ENCODE results near the gene PDE4B.

Gene PDE4B

GRCh38 chr1:65764052-65764451, 28.6 kb upstream of the PDE4B start:
- no peak overlapping the region for H2AFZ ChIP-seq (ENCODE audit: low read depth, low read length)
- no peaks in the 10 kb centered on the region for H4K20me1 ChIP-seq (ENCODE audit: insufficient read depth, low read length)
- H3K4me3 ChIP-seq (ENCODE audit: low read length): no peak overlapping the region
- H3K79me2 ChIP-seq (ENCODE audit: low read length): no peaks in the 10 kb centered on the region
- TF ChIP-seq EZH2phosphoT487 (IDR thresholded peaks at IDR 0.05; ENCODE audit: low read depth) (no peak), CTCF (IDR thresholded peaks at IDR 0.05; ENCODE audit: low read depth, low read length) (no peak)
- peaks cover 11% of the 10 kb centered on the region; the same call in 1 of the 2 replicates for H3K9me3 ChIP-seq (ENCODE audit: insufficient read depth, low read length)
- no peak overlapping the region for H3K27ac ChIP-seq (ENCODE audit: low read length)
- peaks cover 10% of the 10 kb centered on the region; the same call in 1 of the 2 replicates for H3K4me1 ChIP-seq (ENCODE audit: low read length)
- H3K27me3 ChIP-seq (ENCODE audit: low read depth, low read length): no peaks in the 10 kb centered on the region
- H3K4me2 ChIP-seq (ENCODE audit: low read length): no peak overlapping the region
- no peak overlapping the region for H3K9ac ChIP-seq (ENCODE audit: low read length)
- peaks cover 11% of the 10 kb centered on the region for H3K36me3 ChIP-seq (replicated peaks; ENCODE audit: low read depth, low read length)

- Histone ChIP-seq H3K9ac (ENCODE audit: low read length) (no peak overlapping the region), H2AFZ (ENCODE audit: low read depth, low read length) (no peak overlapping the region), H3K4me3 (ENCODE audit: low read length) (no peak overlapping the region), H3K36me3 (replicated peaks; ENCODE audit: low read depth, low read length) (peaks cover 11% of the 10 kb centered on the region), H3K9me3 (ENCODE audit: insufficient read depth, low read length) (peaks cover 11% of the 10 kb centered on the region; the same call in 1 of the 2 replicates), H3K27me3 (ENCODE audit: low read depth, low read length) (no peaks in the 10 kb centered on the region), H3K4me1 (ENCODE audit: low read length) (peaks cover 10% of the 10 kb centered on the region; the same call in 1 of the 2 replicates), H3K79me2 (ENCODE audit: low read length) (no peaks in the 10 kb centered on the region), H4K20me1 (ENCODE audit: insufficient read depth, low read length) (no peaks in the 10 kb centered on the region), H3K4me2 (ENCODE audit: low read length) (no peak overlapping the region), H3K27ac (ENCODE audit: low read length) (peak overlapping the region; percentile 26; the same call in 1 of the 2 replicates)
- TF ChIP-seq EZH2phosphoT487 (IDR thresholded peaks at IDR 0.05; ENCODE audit: low read depth) (no peak), CTCF (IDR thresholded peaks at IDR 0.05; ENCODE audit: low read depth, low read length) (no peak)
Observed at GRCh38 chr1:65765631-65766030, 27.1 kb upstream of the PDE4B start.

- Histone ChIP-seq H3K4me3 (ENCODE audit: low read length) (no peak overlapping the region), H3K36me3 (replicated peaks; ENCODE audit: low read depth, low read length) (peaks cover 11% of the 10 kb centered on the region)
Observed at GRCh38 chr1:65769636-65770035, 23.1 kb upstream of the PDE4B start.

GRCh38 chr1:65772607-65773006, 20.1 kb upstream of the PDE4B start:
- Histone ChIP-seq H3K27me3 (ENCODE audit: low read depth, low read length) (no peaks in the 10 kb centered on the region), H3K79me2 (ENCODE audit: low read length) (no peaks in the 10 kb centered on the region), H3K36me3 (replicated peaks; ENCODE audit: low read depth, low read length) (no peaks in the 10 kb centered on the region), H3K9me3 (ENCODE audit: insufficient read depth, low read length) (no peaks in the 10 kb centered on the region), H3K4me3 (ENCODE audit: low read length) (no peak overlapping the region), H4K20me1 (ENCODE audit: insufficient read depth, low read length) (no peaks in the 10 kb centered on the region), H2AFZ (ENCODE audit: low read depth, low read length) (no peak overlapping the region), H3K4me1 (ENCODE audit: low read length) (no peaks in the 10 kb centered on the region), H3K27ac (ENCODE audit: low read length) (no peak overlapping the region), H3K4me2 (ENCODE audit: low read length) (no peak overlapping the region), H3K9ac (ENCODE audit: low read length) (no peak overlapping the region)
- TF ChIP-seq CTCF (IDR thresholded peaks at IDR 0.05; ENCODE audit: low read depth, low read length): no peak
- TF ChIP-seq EZH2phosphoT487 (IDR thresholded peaks at IDR 0.05; ENCODE audit: low read depth): no peak

More at GRCh38 chr1:65769636-65770035, 23.1 kb upstream of the PDE4B start:
- Histone ChIP-seq H3K9me3 (ENCODE audit: insufficient read depth, low read length) (peaks cover 11% of the 10 kb centered on the region; the same call in 1 of the 2 replicates), H4K20me1 (ENCODE audit: insufficient read depth, low read length) (no peaks in the 10 kb centered on the region), H3K27ac (ENCODE audit: low read length) (no peak overlapping the region), H3K27me3 (ENCODE audit: low read depth, low read length) (no peaks in the 10 kb centered on the region), H3K4me1 (ENCODE audit: low read length) (peaks cover 3% of the 10 kb centered on the region; the same call in 1 of the 2 replicates), H2AFZ (ENCODE audit: low read depth, low read length) (no peak overlapping the region), H3K9ac (ENCODE audit: low read length) (no peak overlapping the region), H3K4me2 (ENCODE audit: low read length) (no peak overlapping the region), H3K79me2 (ENCODE audit: low read length) (no peaks in the 10 kb centered on the region)
- no peak for TF ChIP-seq EZH2phosphoT487 (IDR thresholded peaks at IDR 0.05; ENCODE audit: low read depth)
- no peak for TF ChIP-seq CTCF (IDR thresholded peaks at IDR 0.05; ENCODE audit: low read depth, low read length)
